Measurements from ENCODE around the gene GAS6. TPM values are rescaled to one million over a fixed set of nuclear protein-coding genes. Genes with fewer than 3 reads are reported as not detected.

GAS6 gene
- polyA plus RNA-seq, 3 donors: 32.3 to 151 (median 118) TPM

DNA sequence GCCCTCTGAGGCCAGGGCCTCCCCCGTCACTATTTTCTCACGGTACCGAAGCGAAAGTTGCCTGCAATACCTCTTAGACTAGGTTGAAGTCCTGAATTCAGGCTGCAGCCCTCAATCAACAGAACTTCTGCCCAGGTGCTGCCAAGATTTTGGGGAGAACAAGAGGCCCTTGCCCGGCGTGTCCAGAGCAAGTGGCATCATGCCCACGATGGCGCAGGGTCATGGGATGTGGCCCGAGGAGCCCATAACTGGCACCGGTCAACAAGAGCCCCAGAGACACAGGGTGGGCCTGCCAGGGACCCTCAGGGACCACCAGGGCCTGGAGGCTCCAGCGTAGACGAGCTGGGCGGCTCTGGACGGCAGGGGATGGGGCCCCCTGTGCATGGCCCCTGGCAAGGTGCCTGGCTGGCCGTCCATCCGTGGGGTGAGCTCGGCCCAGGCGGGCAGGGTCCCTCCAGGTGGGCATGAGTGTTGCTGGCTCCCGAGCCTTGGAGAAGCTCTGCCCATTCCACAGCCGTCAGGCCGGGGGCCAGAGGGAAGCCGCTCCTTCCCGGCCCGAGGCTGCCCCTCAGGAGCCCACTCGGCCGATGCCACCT, 45.1 kb downstream of the GAS6 start:
- WGBS, 3 donors: 88 to 94% (median 92%) methylated on average over 26 of the region's 26 CpGs
- no peak overlapping the region for H3K27ac ChIP-seq (ENCODE audit: low read depth, low read length)

DNA sequence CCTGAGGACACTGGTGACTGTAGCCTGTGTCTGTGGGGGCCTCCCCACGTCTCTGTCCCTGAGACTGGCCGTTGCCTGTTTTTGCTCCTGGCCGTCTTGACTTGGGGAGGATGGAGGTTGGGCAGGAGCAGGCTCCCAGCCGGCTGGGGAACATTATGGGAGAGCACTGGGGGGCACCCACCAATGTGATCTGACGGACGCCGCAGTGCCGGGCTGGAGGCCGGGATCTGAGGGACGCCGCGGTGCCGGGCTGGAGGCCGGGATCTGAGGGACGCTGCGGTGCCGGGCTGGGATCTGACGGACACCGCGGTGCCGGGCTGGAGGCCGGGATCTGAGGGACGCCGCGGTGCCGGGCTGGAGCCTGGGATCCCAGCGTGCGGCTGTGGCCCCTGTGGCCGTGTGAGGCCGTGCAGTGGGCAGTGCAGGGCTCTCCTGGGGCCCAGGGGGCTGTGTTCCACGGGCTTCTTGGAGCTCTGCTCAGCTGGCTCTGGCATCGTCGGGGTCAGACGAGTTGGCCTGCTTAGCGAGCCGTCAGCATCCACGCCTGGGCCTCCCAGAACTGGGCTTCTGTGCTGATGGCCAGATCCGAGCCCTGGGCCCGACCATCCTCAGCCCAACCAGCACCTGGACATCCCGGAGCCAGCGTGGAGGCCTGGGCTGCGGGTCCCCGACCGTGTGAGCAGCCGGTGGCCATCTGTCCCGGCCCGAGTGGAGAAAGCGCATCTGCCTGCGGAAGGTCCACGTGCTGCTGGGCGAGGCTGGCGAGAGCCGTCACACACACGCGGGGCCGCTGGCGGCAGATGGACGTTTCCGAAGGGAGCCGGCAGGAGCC, 45.8 kb downstream of the GAS6 start:
- WGBS, 3 donors: 77 to 83% (median 79%) methylated on average over 58 to 60 of the region's 60 CpGs
- no peak overlapping the region for H3K27ac ChIP-seq (ENCODE audit: low read depth, low read length)

DNA sequence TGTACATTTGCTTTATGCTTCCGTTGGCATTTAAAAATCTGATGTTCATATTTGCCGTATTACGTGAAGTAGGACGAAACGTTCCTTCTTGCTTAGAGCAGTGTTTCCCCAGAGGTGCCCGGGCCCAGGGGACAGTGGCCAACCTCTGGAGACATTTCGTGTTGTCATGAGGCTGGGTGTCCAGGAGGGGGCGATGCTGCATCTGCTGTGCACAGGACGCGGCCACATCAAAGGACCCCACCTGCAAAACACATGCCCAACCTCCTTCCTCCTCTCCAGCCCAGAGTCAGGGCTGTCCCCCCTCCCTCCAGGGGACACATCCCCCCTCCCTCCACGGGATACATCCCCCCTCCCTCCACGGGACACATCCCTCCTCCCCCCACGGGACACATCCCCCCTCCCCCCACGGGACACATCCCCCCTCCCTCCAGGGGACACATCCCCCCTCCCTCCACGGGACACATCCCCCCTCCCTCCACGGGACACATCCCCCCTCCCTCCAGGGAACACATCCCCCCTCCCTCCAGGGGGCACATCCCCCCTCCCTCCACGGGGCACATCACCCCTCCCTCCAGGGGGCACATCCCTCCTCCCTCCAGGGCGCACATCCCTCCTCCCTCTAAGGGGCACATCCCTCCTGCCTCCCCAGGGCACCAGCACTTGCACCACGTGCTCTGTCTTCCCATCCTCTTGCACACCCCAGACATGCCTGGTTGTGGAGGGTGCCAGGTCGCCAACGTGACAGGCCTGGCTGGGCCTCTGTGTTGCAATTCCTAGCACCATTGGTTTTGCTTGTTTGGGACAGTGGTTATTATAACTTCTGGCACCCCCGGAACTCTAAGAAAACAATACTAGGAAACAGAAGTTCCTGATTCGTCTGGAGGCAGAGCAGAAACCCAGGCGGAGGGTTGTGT, 46.7 kb downstream of the GAS6 start:
- H3K27ac ChIP-seq (ENCODE audit: low read depth, low read length): no peak overlapping the region
- 24 to 26% (median 25%) methylated on average over 22 to 24 of the region's 24 CpGs for WGBS, 3 donors

DNA sequence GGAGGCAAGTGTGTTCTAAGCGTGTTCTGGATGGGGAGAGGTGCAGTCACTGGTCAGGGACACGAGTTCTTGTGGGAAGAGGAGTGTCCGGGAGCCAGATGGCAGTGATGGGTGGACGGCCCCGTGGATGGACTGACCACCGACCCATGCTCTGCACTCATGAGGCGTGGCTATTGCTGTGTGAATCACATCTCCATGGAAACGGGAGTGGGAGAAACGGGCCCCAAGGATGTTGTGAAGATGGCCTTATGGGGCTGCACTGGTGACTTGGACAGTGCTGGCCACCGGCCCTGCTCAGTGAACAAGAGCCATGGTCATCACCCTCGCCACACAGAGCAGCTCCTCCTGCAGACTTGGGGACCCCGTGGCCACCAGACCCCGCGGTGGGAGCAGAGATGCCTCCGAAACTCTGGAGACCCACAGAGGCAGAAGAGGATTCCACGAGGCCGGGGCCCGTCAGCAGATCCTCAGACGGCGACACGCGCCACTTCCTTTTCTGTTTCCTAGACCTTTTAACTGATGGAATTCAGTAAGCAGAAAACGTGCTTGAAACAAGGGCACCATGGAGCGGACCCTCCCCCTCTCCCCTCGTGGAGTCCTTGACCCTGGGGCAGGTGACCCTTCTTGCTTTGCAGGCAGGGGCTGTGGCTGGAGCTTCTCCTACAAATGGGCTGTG, 47.5 kb downstream of the GAS6 start:
- H3K27ac ChIP-seq (ENCODE audit: low read depth, low read length): no peak overlapping the region
- WGBS, 3 donors: 58 to 67% (median 59%) methylated on average over 25 of the region's 25 CpGs

DNA sequence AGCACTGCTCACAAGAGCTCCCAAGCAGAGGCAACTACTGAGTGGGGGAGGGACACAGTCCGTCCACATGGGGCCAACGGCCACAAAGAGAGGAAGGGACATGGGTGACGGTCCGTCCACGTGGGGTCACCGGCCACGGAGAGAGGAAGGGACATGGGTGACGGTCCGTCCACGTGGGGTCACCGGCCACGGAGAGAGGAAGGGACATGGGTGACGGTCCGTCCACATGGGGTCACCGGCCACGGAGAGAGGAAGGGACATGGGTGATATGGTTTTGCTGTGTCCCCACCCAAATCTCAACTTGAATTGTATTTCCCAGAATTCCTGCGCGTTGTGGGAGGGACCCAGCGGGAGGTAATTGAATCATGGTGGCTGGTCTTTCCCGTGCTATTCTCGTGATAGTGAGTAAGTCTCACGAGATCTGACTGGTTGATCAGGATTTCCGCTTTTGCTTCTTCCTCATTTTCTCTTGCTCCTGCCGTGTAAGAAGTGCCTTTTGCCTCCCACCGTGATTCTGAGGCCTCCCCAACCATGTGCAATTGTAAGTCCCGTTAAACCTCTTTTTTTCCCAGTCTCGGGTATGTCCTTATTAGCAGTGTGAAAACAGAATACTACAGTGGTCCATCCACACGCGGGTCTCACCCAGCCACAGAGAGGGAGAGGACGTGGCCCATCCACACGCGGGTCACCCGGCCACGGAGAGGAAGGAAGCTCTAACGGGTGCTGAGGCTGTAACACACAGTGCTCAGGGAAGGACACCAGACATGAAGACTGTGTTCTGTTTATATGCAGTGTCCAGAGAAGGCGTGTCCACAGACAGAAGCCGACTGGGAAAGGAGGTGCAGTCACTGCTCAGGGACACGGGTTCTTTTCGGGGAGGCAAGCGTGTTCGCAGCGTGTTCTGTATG, 48.5 kb downstream of the GAS6 start:
- WGBS, 3 donors: 61 to 79% (median 63%) methylated on average over 42 of the region's 42 CpGs
- no peak overlapping the region for H3K27ac ChIP-seq (ENCODE audit: low read depth, low read length)

DNA sequence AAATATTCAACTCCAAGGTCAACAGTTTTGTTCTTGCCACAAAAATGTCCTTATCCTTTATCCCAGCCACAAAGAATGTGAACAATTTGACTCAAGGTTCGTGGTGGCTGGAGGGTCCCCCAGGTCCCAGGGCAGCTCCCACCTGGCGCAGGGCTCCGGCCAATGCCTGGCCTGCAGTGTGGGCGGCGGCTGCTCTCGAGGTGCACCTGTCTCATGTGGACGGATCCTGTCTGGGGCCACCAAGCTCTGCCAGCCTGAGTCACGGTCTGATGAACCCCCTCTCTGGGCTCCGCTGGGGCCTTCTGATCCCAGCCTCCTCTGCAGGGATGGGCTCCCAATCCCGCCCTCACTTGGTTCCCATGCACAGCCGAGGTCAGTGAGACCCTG, 49.4 kb downstream of the GAS6 start:
- H3K27ac ChIP-seq (ENCODE audit: low read depth, low read length): no peak overlapping the region
- WGBS, 3 donors: 57 to 86% (median 83%) methylated on average over 11 of the region's 11 CpGs

DNA sequence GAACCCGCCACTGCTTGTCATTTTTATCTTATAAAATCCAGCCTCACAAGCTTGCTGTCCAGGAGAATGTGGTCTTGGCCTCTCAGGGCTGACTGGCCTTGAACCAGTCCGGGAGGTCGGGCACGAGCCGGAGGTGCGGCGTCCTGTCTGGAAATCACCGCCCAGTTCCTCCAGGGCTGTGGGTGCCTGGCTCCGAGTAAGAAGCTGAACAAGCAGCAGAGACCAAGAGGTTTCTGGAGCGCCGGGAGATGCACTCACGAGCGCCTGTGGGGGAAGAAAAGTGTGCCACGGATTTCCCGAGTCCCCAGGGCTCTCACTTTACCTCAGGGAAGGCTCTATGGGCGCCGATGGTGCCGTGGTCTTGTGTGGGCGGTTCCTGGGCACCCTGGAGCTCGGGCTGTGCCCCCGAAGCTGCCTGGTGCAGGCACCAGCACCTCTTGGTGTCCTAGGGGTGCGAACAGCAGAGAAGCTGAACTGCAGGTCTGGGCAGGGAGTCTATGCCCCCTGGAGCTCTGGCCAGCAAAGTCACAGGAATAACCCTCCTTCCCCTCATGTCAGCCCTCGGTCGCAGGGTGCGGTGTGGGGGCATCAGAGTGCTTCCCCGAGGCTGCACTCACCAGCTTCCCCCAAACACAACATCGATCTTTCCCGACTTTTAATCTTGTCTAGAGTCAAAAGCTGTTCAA, 50.0 kb downstream of the GAS6 start:
- H3K27ac ChIP-seq (ENCODE audit: low read depth, low read length): no peak overlapping the region
- 45 to 73% (median 73%) methylated on average over 28 of the region's 28 CpGs for WGBS, 3 donors

DNA sequence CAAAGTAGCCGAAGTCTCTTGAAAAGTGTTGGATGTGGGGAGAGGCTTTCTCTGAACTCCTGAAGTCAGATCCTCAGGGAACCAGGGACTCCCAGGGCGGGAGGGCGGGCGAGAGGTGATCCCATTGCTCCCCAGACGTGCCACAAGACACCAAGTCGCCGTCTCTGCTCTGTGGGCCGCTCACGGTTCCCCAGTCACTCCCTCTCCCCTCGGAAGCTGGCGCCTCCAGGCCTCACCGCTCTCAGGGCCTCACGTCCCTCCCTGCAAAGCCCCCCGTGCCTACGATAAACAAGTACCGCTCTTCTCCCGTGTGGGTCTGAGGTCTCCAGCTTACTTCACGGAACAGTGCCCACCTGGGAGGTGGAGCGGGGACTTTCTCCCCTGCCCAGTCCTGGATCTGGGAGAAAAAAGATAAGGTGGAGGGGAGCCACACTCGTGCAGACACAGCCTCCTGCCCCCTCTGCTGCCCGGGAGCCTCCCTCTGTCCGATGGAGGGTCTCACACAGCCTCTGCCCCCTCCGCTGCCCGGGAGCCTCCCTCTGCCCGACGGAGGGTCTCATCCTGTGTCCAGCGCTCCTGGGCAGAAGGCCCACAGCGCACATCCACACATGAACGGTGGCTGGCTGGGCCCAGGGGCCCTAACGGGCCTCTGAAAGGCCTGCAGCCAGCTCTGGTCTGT, 50.7 kb downstream of the GAS6 start:
- H3K27ac ChIP-seq (ENCODE audit: low read depth, low read length): no peak overlapping the region

DNA sequence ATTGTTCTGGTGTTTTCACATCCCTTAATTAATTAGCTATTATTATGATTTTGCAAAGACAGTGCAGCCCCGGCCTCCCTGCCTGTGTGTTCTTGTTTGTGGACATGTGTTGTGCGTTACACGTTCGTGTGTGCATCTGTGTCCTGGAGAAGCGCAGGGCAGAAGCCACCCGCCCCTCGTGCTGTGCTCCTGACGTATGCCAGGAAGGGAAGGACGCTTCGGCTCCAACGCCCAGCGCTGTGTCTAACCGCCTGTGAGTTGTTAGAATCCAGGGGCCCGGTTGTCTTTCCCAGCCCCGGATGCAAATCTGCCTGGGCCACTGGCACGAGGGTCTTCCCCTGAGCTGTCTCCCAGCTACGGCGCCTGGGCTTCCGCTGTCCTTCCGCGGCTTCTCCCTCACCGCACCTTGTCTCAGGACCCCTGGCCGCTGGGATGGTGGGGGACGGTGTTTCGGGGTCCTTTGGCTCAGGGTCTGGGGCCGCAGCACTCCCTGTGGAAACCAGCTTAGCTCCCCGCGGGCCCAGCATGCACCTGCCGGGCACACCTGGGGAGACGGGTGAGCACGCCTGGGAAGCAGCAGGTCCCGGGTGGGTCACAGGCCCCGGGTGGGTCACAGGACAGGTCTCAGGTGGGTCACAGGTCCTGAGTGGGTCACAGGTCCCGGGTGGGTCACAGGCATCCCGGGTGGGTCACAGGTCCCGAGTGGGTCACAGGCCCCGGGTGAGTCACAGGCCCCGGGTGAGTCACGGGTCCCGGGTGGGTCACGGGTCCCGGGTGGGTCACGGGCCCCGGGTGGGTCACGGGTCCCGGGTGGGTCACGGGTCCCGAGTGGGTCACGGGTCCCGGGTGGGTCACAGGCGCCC, 51.5 kb downstream of the GAS6 start:
- H3K27ac ChIP-seq (ENCODE audit: low read depth, low read length): no peak overlapping the region
- 84 to 89% (median 88%) methylated on average over 41 to 50 of the region's 51 CpGs for WGBS, 3 donors

More for the DNA sequence above, 50.7 kb downstream of the GAS6 start:
- WGBS, 3 donors: 75 to 84% (median 80%) methylated on average over 29 to 30 of the region's 30 CpGs

DNA sequence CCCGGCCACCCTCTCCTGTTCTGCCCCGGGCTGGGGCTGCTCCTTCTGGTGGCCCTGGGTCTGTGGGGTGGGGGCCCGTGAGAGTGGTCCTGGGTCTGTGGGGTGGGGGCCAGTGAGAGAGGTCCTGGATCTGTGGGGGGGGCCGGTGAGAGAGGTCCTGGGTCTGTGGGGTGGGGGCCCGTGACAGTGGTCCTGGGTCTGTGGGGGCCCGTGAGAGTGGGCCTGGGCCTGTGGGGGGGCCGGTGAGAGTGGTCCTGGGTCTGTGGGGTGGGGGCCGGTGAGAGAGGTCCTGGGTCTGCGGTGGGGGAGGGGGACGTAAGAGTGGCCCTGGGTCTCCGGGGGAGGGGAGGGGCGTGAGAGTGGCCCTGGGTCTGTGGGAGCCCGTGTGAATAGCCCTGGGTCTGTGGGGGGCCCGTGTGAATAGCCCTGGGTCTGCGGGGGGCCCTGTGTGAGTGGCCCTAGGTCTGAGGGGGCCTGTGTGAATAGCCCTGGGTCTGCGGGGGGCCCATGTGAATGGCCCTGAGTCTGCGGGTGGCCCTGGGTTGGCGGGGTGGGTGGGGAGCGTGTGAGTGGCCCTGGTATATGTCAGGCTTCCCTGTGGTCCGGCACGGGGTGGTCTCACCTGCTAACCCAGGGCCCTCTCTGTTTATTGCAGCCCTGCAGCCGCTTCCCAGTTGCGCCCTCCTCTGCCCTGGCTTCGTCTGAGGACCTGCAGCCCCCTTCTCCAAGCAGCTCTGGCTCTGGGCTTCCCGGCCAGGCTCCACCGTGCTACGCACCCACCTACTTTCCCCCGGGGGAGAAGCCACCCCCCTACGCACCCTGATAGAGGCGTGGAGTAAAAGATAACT, 52.6 kb downstream of the GAS6 start:
- no peak overlapping the region for H3K27ac ChIP-seq (ENCODE audit: low read depth, low read length)
- 74 to 87% (median 81%) methylated on average over 24 to 30 of the region's 30 CpGs for WGBS, 3 donors

DNA sequence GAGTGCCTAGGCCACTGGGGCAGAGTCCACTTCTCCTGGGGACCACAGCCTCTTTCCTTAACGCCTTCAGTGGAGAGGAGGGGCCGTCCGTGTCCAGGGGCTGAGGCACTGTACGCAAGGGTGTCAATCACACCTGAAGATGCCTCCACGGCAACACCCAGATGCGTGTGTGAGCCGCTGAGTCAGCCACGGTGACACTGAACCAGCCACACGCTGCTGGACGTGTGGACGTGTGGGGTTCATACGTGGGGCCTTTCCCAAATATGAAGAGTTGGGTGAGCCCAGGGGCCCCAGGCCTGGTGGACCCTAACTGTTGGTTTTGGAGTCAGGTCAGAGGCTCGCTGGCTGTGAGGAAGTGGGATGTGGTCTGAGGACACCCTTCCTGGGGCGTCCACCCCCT, 53.2 kb downstream of the GAS6 start:
- H3K27ac ChIP-seq (ENCODE audit: low read depth, low read length): no peak overlapping the region
- 88 to 94% (median 91%) methylated on average over 14 of the region's 14 CpGs for WGBS, 3 donors

DNA sequence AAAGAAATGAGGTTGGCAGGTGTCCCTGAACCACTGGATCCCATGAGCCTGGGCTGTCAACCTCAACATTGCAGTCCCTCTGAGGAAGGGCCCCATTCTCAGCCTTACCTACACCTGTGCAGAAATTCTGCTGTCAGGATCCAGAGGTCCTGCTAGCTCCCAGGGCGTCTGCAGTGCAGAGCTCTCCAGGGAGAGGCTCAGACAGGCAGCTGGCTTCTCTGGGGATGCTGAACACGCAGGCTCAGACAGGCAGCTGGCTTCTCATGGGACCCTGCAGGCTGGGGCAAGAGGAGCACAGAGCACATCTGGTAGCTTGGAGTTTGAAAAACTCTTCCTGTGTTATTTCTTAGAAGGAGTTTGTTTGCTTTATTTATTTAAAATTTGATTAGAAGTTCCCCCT, 53.9 kb downstream of the GAS6 start:
- no peak overlapping the region for H3K27ac ChIP-seq (ENCODE audit: low read depth, low read length)
- 60 to 90% (median 84%) methylated on average over 2 of the region's 2 CpGs for WGBS, 3 donors

DNA sequence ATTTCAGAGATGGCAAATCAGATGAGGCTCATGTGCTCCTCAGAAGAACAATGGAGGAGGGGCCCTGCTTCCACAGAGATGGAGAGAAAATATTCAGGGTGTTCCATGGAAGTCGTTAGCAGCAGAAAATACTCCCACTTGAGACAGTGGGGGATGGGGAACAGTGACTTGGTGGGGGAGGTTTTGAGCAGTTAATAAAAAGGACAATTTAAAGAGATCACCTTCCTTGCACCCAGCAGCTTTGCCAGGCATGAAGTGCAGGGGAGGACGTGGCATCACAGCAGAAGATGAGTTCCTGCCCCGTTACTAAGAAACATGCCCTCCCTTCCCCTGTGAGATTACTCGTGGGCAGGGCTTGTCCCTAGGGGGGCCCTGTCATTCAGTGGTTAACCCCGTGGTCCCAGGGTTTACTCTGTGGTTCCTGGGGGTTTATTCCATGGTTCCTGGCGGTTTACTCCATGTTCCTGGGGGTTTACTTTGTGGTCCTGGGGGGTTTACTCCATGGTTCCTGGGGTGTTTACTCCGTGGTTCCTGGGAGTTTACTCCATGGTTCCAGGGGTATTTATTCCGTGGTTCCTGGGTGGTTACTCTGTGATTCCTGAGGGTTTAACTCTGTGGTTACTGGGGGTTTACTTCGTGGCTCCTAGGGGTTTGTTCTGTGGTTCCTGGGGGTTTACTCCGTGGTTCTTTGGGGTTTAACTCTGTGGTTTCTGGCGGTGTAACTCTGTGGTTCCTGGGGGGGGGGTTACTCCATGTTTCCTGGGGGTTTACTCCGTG, 55.6 kb downstream of the GAS6 start:
- H3K27ac ChIP-seq (ENCODE audit: low read depth, low read length): no peak overlapping the region
- 73 to 83% (median 81%) methylated on average over 12 of the region's 12 CpGs for WGBS, 3 donors

DNA sequence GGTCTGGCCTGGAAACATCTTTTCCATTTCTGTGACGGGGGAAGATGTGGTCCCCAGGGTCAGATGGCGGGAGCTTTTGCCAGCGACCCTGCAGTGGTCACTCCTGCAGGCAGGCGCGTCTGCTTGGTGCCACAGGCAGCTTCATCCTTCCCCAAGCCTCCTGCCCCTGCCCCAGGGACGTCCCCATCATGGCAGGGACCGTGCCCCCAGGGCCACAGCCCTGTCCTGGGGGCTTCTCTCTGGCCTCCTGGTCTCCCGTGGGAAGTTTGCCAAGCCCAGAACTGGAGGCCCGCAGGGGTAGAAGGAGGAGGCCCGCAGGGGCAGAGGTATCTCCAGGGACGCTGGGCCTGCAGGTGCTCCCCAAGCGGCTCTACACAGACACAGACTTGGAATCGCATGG, 57.4 kb downstream of the GAS6 start:
- H3K27ac ChIP-seq (ENCODE audit: low read depth, low read length): no peak overlapping the region
- WGBS, 3 donors: 84 to 95% (median 91%) methylated on average over 12 to 13 of the region's 13 CpGs

Data from adipose tissue (tissue), 3 donors.